Cardiac muscle cell (in vitro differentiated cells and primary cell): ENCODE results near the gene KLHL21. TPM values are rescaled to one million over a fixed set of nuclear protein-coding genes. Genes with fewer than 3 reads are reported as not detected.
A peak's percentile ranks its signal among the peaks of the same experiment; 100 is the strongest.

ENCODE experiments used
- DNase-seq, 2 donors: peaks; one replicate each; pipeline versions ENCODE4 v3.0.0 to v3.0.0-alpha.2; 2010 to 2017; ENCODE audit warnings: low read depth in 1 of 2, low spot score in 1 of 2
- H3K27ac ChIP-seq: fragments of 200-600 bp; sonication (generic); 2 replicates; pipeline ENCODE4 v1.5.1; 2016
- H3K27me3 ChIP-seq: fragments of 200-600 bp; sonication (generic); 2 replicates; pipeline ENCODE4 v1.6.0; 2016; ENCODE audit warnings: control low read depth
- H3K36me3 ChIP-seq: fragments of 200-600 bp; sonication (generic); 2 replicates; pipeline ENCODE4 v1.5.1; 2016; ENCODE audit warnings: control low read depth
- H3K4me1 ChIP-seq: fragments of 200-600 bp; sonication (generic); 2 replicates; pipeline ENCODE4 v1.8.1; 2017; ENCODE audit warnings: low read depth, mild to moderate bottlenecking, mixed run types
- H3K4me3 ChIP-seq: fragments of 200-600 bp; sonication (generic); 2 replicates; pipeline ENCODE4 v1.5.1; 2016; ENCODE audit warnings: mild to moderate bottlenecking
- H3K9me3 ChIP-seq: fragments of 200-600 bp; sonication (generic); 2 replicates; pipeline ENCODE4 v1.5.1; 2017; ENCODE audit warnings: low read depth, mild to moderate bottlenecking, control low read depth
- CTCF ChIP-seq: IDR thresholded peaks from 2 replicates; pipeline ENCODE4 v1.5.1; 2012; ENCODE audit warnings: low read depth, mild to moderate bottlenecking, low read length
- polyA plus RNA-seq: library from polyadenylated mRNA; unstranded; fragments of >200 nt; fragmentation: Nextera tagmentation; extraction: Ambion mirVana; gene quantifications from 2 replicates; pipeline ENCODE4 v1.2.1, GENCODE V29; 2016
- total RNA-seq: library from RNA; depleted of rRNA; stranded (reverse); fragments of >200 nt; gene quantifications from 2 replicates; pipeline ENCODE4 v1.2.3, GENCODE V29; 2016

Gene KLHL21
- total and polyA plus RNA-seq, 2 experiments from 2014 or later, result 40.6 to 90.5 TPM

- no peak for DNase-seq
These were observed 21.9 kb downstream of the KLHL21 start for GRCh38 chr1:6580593-6581409.

GRCh38 chr1:6580119-6580592 lies 22.5 kb downstream of the KLHL21 start:
- DNase-seq, result no peak
- TF ChIP-seq CTCF, result no peak
- Histone ChIP-seq H3K4me3 (peak overlapping the region; percentile 84), H3K4me1 (peaks cover 19% of the 10 kb centered on the region), H3K9me3 (no peaks in the 10 kb centered on the region), H3K27ac (peak overlapping the region; percentile 66), H3K27me3 (no peaks in the 10 kb centered on the region), H3K36me3 (no peaks in the 10 kb centered on the region)

More at GRCh38 chr1:6580593-6581409, 21.9 kb downstream of the KLHL21 start:
- Histone ChIP-seq H3K9me3 (no peaks in the 10 kb centered on the region), H3K27ac (peak overlapping the region; percentile 66), H3K36me3 (no peaks in the 10 kb centered on the region), H3K4me1 (peaks cover 19% of the 10 kb centered on the region), H3K4me3 (peak overlapping the region; percentile 84), H3K27me3 (no peaks in the 10 kb centered on the region)
- TF ChIP-seq CTCF, result no peak

GRCh38 chr1:6579374-6580118 lies 23.1 kb downstream of the KLHL21 start, which contains the start of gene ZBTB48:
ZBTB48 (plus strand) TSS chr1:6579994; CDS start chr1:6580610, 616 bp downstream.
- H3K27me3 ChIP-seq, result no peaks in the 10 kb centered on the region
- H3K36me3 ChIP-seq, result no peaks in the 10 kb centered on the region
- H3K4me1 ChIP-seq, result peaks cover 19% of the 10 kb centered on the region
- H3K27ac ChIP-seq, result peak within 1 kb of the TSS; percentile 91
- peak; percentile 98 to 99 for DNase-seq
- no peak for TF ChIP-seq CTCF
- peak within 1 kb of the TSS; percentile 84 for H3K4me3 ChIP-seq
- H3K9me3 ChIP-seq, result no peaks in the 10 kb centered on the region

GRCh38 chr1:6578624-6579373 lies 23.9 kb downstream of the KLHL21 start:
- no peak overlapping the region for H3K4me3 ChIP-seq
- H3K27ac ChIP-seq, result peak overlapping the region; percentile 91
- peaks cover 19% of the 10 kb centered on the region for H3K4me1 ChIP-seq

More at GRCh38 chr1:6578624-6579373, 23.9 kb downstream of the KLHL21 start:
- no peaks in the 10 kb centered on the region for H3K27me3 ChIP-seq
- no peak for DNase-seq
- no peaks in the 10 kb centered on the region for H3K9me3 ChIP-seq
- H3K36me3 ChIP-seq, result no peaks in the 10 kb centered on the region
- no peak for TF ChIP-seq CTCF
